NCI-H2081 (cell line): Measurements from ENCODE around the gene PTPN6.

ENCODE experiments used
- DNase-seq, 2 experiments: peaks; one replicate each; lab custom pipeline; 2025; lab: John Stamatoyannopoulos, UW

PTPN6 gene

DNA sequence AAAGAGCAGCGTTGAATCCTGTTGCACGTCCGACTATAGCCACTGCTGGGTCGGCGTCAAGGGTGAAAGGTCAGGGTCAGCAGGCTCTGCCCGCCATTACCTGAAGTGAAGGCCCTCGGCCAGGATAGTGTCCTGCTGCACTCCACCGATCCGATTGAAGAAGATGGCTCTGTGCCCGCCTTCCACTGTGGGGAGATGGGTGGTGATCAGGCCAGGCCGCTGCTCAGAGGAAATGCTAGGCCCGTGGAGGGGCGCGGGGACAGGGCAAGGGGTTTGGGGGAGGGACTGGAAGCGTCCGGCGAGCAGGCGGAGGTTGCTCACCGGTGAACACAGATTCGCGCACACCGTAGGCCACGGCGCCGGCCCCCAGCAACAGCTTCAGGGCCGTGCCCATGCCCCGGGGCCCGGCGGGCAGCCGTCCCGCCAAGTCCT, 19.0 kb downstream of the PTPN6 start:
- DNase-seq: no peak

DNA sequence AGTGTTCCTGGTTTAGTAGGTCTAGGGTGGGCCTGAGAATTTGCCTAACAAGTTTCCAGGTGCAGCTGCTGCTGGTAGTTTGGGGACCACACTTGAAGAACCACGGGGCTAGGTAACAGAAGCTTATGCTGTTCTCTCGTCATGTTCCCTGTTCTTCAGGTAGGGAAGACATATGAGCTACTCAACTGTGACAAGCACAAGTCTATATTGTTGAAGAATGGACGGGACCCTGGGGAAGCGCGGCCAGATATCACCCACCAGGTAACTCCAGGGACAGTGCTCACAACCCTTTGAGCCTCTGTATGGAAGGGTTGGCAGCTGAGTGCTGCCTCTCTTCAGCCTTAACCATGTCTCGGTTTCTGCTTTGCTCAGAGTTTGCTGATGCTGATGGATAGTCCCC, 23.0 kb downstream of the PTPN6 start:
- no peak for DNase-seq

DNA sequence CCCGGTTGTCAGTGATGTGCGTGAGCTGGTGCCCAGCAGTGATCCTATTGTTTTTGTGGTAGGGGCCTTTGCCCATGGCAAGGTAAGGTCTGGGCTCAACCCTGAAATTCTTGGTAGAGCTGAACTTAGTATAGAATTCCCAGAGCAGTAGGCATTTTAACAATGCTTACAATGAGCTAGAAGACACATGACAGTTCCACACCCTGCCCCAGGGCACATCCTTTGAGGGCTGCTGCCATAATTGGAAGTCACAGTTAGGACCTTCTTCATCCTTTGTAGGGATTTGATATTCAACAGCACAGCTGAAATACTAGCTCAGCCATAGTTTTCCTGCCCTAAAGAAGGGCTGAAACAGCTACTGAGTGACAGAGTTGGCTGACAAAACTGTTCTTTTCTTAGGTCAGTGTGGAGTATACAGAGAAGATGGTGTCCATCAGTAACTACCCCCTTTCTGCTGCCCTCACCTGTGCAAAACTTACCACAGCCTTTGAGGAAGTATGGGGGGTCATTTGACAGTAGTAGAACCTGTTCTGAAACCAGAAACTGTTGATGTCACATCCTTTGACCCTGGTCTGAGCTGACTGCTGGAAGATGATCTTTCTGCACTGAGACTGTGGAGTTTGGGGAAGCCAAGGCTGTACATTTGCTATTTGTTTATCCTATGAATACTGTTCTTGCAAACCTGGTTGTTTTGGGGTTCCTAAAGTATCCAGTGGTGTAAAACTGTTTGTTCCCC, 24.3 kb downstream of the PTPN6 start:
- DNase-seq: no peak

DNA sequence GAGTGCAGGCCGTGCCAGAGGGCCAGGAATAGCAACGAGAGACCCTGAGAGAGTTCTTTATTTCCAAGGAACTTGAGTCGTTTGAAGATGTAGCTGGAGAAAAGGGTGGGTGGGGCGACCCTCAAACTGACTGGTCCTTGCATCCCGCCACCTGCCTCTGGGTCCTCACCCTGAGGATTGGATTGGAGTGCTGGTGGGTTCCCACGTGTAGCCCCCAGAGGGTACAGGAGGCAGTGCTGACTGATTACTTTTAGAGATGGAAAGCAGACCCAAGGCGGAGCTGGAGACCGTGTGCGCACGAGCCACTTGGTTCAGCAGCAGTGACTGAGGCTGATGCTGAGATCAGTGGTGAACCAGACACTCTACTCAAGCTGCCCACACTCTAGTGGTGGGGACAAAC, 26.5 kb downstream of the PTPN6 start:
- no peak for DNase-seq

DNA sequence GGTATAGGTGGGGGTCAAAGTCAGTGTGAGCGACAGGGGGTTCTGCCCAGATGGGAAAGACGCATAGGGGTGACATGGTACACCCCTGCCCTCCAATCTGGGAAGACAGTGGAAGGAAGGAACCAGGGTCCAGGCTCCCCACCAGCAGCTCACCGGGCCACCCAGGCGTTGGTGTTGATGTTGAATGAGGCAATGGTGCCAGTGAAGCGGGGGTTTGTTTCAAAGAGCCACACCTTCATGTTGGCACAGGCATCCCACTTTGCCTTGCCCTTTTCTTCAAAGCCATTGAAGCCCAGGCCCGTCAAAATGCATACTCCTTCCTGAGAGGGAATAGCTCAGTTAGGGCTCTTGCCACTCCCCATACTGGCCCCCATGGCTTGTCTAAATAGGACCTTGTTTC, 27.0 kb downstream of the PTPN6 start:
- DNase-seq: no peak

DNA sequence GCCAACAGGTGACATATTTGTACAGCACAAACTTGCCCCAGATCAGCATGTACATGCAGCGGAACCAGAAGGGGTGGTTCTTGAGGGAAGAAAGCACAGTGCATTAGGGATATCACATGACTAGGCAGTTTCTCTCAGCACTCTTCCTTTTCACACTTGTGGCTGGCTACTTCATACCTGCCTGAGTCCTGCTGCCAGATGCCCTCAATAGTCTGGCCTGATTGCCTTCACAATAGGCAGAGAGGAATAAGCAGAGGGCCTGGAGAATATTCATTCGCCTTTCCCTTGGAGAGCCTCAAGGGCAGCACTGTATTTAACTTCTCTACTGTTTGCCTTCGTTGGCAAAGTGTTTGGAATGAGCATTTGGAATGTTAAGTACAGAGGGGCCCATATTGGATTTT, 27.5 kb downstream of the PTPN6 start:
- no peak for DNase-seq

DNA sequence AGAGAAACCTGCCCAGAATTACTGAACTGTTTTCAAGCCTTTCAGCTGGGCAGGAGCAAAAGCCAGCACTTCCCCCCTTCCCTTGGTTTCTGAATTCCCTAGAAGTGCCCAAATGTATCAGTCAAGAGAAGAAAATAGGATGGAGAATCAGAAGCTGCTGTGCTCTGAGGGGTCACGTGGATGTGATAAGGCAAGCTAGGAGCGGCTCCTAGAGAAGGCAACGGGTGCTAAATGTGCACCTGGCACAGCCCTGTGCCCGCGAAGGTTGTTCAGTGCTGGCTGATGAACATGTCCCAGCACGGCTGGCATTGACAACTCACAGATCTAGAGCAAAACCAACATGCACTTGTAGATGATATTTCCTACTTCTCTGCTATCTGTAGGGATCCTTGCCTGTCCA, 27.9 kb downstream of the PTPN6 start:
- no peak for DNase-seq

DNA sequence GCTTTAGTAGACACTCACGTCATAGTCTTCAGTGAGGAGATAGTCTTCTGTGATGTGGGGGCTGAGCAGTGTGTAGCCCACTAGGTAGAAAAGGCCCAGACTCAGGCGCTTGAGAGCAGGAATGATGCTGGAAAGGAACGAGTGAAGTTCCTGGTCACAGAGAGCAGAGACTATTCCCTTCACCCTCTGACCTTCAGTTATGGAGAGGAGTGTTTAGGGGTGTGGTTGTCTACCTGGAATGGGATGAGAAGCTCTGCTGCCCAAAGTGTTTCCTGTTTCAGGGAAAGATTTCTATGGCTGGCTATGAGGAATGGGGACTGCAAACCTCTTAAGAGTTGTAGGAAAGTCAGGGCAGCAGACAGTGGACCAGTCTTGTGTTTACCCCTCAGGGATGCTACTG, 28.3 kb downstream of the PTPN6 start:
- DNase-seq: no peak

DNA sequence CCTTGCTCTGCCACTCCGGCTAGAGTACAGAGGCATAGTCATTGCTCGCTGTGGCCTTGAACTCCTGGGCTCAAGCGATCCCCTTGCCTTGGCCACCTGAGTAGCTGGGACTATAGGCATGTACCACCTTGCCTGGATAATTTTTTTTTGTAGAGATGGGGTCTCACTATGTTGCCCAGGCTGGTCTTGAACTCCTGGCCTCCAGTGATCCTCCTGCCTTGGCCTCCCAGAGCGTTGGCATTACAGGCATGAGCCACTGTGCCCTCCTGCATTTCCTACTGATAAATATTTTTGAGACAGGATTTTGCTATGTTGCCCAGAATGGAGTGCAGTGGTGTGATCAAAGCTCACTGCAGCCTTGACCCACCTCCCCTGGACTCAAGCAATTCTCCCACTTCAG, 28.9 kb downstream of the PTPN6 start:
- DNase-seq: no peak

DNA sequence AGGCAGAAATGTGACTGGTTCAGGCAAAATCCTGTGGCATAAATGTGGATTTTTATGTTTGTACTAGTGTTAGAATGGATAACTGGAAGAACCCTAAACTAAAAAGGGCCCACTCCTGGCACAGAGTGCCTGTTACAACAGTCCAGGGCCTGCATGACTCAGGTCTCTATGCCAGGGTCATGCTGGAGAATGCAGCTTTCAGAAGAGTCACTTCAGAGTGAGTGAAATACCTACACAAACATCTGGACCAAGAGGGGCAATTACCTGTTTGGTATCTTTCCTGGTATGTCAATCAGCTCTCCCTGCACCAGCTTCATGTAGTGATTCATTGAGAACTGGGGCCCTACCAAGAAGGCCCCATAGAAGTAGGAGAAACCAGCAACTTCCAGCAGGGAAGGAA, 29.6 kb downstream of the PTPN6 start:
- no peak for DNase-seq

DNA sequence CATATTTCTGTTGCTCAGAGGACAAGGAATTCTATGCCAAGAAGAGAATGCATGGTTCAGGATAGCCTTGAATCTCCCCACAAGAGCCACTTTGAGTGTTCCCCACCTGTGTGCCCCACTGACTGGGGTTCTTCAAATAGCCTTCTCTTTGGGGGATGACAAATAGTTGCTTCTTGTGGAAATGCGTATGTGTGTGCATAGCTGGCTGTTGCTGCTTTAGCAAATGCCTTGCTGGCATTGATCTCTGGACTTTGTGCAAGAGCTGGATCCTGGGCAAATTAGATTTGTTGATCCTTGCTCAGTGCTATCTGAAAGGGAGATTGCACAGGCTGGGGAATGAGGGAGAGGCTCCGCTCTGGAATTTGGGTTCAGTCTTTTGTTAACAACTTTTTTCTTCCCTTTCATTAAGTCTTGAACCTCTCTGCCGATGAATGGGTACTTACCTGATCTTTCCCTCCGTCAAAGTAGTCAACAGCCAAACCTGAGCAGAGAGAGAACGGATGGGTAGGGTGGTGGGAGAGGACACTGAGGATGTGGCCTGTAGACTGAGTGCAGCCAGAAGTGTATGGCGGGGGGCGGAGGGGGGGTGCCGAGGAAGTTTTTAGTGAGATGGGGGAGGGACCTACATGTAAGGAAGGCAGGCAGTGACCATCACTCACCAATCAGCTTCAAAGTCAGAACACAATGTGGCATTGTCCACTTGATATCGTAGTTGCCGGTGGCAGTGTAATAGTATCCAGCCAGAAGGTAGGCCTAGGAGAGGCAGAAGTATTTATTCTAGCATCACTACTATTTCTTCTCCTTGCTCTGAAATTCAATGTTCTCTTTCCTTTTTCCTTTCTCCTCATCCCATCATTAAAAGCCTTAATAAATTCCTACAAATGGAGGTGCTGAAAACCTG, 30.2 kb downstream of the PTPN6 start:
- no peak for DNase-seq

DNA sequence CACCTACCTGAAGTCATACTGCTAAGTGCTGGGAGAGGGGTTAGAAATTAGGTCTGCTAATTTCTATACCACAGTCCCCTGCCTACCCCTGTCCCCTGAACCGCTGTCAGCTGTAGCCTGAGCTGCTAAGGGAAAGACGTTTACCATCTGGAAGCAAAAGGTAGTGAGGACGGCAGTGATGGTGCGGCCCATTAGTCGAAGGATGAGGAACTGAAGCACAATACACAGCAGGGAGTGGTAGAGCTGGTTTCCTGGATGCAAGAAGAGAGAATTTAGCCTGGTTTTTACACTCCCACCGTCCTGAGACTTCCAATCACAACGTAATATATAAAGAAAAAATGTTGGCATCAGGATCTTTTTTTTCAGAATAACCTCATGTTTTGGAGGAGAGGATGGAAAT, 31.4 kb downstream of the PTPN6 start:
- DNase-seq: no peak

DNA sequence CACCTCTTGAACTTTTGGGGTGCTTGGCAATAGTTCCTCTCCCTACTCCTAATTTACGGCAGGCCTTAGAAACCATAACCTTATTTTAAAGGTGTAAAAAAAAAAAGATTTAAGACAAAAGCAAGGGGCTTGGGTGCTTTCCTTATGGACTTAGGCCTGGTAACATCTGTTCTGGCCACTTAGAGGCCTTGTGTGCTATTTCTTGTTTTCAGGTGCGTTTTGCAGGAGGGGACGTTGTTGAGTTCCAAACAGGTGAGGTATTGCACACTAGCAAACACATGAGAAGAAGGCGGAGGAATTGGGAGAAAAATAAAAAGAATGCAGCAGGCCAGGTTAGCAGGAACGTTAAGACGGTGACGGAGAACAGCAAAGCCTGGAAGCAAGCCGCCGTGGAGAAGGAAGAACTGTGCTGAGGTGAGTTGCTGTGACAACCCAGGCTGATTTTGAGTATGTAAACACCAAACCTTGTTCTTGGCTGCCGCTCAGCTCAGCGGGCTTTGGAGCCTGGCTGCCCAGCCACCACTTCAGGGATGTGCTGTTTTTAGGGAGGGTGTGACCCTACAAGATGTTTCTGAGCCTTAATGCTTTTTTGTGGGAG, 36.9 kb downstream of the PTPN6 start:
- DNase-seq: peak; percentile 13 to 43

DNA sequence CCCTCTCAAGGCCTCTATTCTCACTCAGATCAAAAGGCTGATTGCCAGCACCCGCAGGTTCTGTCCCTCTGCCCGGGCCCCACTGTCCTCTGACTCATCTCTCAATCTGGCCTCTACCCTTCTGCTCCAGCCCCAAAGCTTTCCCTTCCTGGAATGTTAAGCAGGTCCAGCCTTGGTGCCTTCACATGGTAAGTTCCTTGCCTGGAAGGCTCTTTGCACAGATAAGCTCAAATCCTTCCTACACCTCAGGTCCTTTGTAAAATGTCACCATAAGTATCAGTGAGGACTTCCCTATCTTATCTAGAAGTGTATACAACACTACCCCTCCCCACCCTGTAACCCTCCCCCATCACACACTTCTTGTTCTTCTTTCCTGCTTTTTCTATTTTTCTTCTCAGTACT, 44.9 kb downstream of the PTPN6 start:
- DNase-seq: no peak

DNA sequence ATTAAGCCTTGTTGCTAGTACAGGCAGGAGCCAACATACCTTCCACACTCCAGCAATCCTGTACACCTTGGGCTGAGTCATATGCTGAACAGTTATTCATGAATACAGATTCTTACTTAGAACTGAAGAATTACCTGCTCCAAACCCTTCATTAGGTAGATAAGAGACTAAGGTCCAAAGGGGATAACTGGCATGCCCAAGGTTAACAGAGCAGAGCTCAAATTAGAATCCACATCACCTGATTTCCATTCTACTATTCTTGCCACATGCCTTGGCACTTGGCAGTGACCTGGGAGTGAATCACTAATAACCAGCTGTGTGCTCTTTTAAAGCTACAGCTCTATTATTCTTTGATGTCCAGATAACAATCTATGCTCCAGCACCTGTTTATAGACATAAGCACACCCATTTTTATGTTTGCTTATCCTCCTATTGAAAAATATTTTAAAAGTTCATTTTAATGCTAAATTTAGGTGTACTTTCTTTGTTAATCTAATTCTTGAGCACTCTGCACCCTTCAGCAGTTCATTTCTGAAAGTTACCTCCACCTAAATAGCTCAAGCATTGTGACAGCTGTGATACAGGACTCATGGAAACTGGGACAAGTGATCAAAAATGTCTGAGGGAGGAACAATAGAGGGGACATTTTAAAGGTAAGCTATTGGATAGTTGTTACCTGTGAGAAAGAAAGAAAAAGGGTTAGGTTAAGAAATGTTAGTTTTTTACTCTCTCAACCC, 47.7 kb downstream of the PTPN6 start:
- DNase-seq: no peak

DNA sequence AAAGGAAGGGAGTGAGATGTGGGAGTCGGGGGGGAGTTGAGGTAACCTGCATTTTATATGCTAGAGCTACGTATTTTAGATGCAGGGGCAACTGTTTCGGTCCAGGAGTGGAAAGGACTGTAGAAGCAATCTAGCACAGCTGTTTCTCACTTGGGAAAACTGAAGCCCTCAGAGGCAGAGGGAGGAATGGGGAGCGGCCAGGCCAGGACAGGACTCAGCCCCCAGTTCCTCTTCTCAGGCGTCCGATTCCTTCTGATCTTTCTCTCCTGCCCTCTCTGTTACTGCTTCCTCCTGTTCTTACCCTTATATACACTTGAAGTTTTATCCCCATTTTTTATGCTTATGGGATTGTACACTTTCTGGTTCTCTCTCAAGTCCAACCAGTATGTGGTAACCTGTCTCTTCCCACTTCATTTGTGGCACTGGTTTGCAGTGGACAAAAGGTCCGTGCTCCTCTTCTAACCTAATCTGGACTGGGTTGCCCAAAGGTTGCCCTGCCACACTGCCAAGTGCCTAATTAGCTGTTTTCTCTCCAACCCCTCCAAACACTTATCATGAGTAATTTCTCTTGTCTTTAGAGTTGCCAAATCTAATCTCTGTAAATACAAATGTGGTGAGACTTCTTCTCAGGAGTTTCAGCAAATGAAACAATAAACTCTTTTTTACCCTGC, 50.9 kb downstream of the PTPN6 start:
- DNase-seq: no peak

DNA sequence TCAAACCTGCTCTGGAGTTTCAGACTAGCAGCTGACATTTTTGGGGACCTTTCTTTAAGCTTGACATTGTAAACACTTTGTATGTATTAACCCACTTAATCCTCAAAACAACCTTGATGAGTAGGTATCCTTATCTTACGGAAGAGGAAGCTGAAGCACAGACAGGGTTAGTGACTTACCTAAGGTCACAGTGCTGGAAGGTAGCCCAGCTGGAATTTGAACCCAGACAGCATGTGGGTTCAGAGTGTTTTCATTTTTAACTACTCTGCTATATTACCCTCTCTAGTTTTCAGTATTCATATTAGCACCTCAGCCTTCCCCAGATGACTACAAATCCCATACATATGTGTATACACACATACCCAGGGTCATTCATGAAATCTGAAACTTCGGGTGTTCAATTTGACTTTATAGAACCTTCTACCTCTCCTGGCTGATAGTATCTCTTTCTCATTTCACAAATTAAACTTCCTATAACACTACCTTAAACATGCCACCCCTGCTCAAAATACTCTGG, 53.2 kb downstream of the PTPN6 start:
- no peak for DNase-seq

DNA sequence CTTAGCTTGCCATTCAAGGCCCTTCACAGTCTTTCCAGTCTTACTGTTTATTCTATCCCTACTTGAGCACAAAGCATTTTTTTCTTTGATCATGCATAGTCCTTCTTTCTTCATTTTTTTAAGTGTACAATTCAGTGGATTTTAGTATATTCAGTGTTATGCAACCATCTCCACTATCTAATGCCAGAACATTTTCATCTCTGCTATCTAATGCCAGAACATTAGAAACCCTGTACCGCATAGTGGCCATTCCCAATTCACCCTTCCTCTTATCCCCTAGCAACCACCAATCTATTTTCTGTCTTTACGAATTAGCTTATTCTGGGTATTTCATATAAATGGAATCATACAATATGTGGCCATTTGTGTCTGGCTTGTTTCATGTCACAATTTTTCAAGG, 53.7 kb downstream of the PTPN6 start:
- DNase-seq: no peak

DNA sequence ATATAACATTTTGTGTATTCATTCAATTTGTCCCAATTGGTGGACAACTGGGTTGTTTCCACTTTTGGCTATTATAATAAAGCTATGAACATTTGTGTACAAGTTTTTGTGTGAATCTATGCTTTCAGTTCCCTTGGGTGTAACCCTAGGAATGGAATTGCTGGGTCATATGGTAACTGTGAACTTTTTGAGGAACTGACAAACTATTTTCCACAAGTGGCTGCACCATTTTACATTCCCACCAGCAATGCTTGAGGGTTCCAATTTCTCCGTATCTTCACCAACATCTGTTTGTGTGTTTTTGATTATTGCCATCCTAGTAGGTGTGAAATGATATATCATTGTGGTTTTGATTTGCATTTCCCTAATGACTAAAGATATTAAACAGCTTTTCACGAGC, 54.2 kb downstream of the PTPN6 start:
- DNase-seq: no peak

DNA sequence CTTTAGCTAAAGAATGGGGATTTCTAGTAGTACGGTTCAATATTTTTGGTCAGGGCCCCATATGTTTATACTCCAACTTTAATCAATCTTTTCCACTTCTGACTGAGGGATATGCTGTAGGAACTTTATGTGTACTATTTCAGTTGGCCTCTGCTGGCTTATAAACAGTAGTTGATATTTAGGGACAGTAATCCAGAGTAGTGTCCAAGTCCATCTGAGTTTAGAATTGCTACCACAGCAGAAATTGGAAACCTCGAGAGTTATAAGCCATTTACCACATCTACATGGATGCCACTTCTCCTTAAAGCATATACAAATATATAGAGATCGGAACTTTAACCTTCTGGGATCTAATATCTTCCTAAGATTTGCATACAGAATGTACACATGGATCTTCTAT, 55.5 kb downstream of the PTPN6 start:
- no peak for DNase-seq

DNA sequence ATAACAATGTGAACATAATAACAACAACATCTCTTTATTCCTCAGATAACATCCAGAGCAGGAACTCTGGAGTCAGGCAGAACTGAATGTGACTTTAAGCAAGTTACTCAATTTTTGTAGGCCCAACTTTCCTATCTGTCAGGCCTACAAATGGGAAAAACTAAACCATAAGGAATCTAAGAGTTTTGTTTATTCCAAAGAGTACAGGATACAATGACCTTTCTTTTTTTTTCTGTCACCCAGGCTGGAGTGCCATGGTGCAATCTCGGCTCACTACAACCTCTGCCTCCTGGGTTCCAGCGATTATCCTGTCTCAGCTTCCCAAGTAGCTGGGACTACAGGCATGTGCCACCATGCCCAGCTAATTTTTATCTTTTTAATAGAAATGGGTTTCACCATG, 57.7 kb downstream of the PTPN6 start:
- no peak for DNase-seq

DNA sequence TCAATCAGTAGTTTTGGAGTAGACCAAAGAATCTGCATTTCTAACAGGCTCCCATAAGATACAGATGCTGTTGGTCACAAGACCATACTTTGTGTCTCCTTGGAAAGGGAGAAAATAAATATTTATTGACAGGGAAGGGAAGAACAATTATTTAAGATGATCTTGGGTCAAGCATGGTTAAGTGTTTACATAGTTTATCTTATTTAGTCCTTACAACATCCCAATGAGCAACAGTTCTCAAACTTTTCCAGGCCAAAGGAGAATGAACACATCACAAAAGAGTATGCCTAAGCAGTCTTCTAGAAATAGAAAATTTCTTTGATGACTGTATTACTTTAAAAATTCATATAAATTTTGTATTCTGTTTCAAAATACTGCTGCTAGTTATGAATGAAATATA, 58.4 kb downstream of the PTPN6 start:
- no peak for DNase-seq
